Esophagus (tissue), 2 donors: ENCODE data around the gene ZBTB48. TPM values are rescaled to one million over a fixed set of nuclear protein-coding genes. Genes with fewer than 3 reads are reported as not detected.
"Not testable (repeated sequence)": the region's sequence is repeated elsewhere in the genome, so short reads cannot be mapped to it uniquely, and the experiment has no call there.

Source experiments
- H3K27ac ChIP-seq, 2 donors: one replicate each; pipeline ENCODE4 v1.5.1; 2013; ENCODE audit warnings: low read depth in 2 of 2, mild to moderate bottlenecking in 2 of 2, inconsistent platforms in 1 of 2, low read length in 1 of 2, moderate library complexity in 1 of 2
- H3K27me3 ChIP-seq, 2 donors: one replicate each; pipeline ENCODE4 v1.6.1; 2013; ENCODE audit warnings: low read length in 2 of 2, control low read depth in 1 of 2, mild to moderate bottlenecking in 1 of 2; ENCODE audit not compliant: insufficient read depth in 2 of 2, control insufficient read depth in 1 of 2
- H3K36me3 ChIP-seq, 2 donors: one replicate each; pipeline ENCODE4 v1.6.1; 2013; ENCODE audit warnings: low read length in 1 of 2; ENCODE audit not compliant: control insufficient read depth in 2 of 2, insufficient read depth in 2 of 2
- H3K4me1 ChIP-seq, 2 donors: one replicate each; pipeline ENCODE4 v1.6.1; 2013; ENCODE audit warnings: low read length in 1 of 2; ENCODE audit not compliant: control insufficient read depth in 2 of 2, insufficient read depth in 2 of 2
- H3K4me3 ChIP-seq, 2 donors: one replicate each; pipeline ENCODE4 v1.5.1; 2013; ENCODE audit warnings: low read length in 2 of 2, mild to moderate bottlenecking in 2 of 2, low read depth in 1 of 2, moderate library complexity in 1 of 2
- H3K9me3 ChIP-seq, 2 donors: one replicate each; pipeline ENCODE4 v1.6.1; 2013; ENCODE audit warnings: mild to moderate bottlenecking in 2 of 2, low read depth in 1 of 2, low read length in 1 of 2, moderate library complexity in 1 of 2; ENCODE audit not compliant: control insufficient read depth in 2 of 2, insufficient read depth in 1 of 2
- WGBS, 2 donors: extraction: QIAGEN DNeasy Blood & Tissue Kit; methylation state at CpG; one replicate each; pipeline ENCODE4 v1.1.7; 2013; 5-methylcytosine and 5-hydroxymethylcytosine counted together
- polyA plus RNA-seq, 2 donors: library from polyadenylated mRNA; stranded (reverse); fragments of 200-250 nt; gene quantifications; one replicate each; pipeline ENCODE4 v1.2.3, GENCODE V29; 2013
- donor health status: healthy with polysubstance abuse.
- donor health status: Bipolar disorder and iron deficiency.

The ZBTB48 gene
- polyA plus RNA-seq, 2 donors: 16.2 to 42.7 TPM

- Histone ChIP-seq H3K4me1 (no peaks in the 10 kb centered on the region), H3K4me3 (no peak overlapping the region), H3K9me3 (no peaks in the 10 kb centered on the region), H3K36me3 (peaks cover 3 to 13% of the 10 kb centered on the region in 2 donors), H3K27me3 (no peaks in the 10 kb centered on the region), H3K27ac (no peak overlapping the region)
- WGBS, 2 donors: 59 to 71% methylated on average over 5 of the region's 5 CpGs
These were observed 33.5 kb upstream of the ZBTB48 start for GRCh38 chr1:6546326-6546725.

- H3K27me3 ChIP-seq: no peaks in the 10 kb centered on the region
- H3K36me3 ChIP-seq: peaks cover 3 to 13% of the 10 kb centered on the region in 2 donors
- WGBS, 2 donors: 49 to 61% methylated on average over 4 of the region's 4 CpGs
- no peak overlapping the region for H3K4me3 ChIP-seq
- no peaks in the 10 kb centered on the region for H3K9me3 ChIP-seq
- H3K4me1 ChIP-seq: no peaks in the 10 kb centered on the region
- no peak overlapping the region for H3K27ac ChIP-seq
These were observed 32.5 kb upstream of the ZBTB48 start for GRCh38 chr1:6547301-6547700.

GRCh38 chr1:6554031-6554906 lies 25.5 kb upstream of the ZBTB48 start, which contains the start of gene NOL9:
NOL9 (minus strand) TSS chr1:6554513; CDS start chr1:6554502, 11 bp downstream.
- peaks cover 3 to 6% of the 10 kb centered on the region in 2 donors for H3K36me3 ChIP-seq
- no peaks in the 10 kb centered on the region for H3K9me3 ChIP-seq
- no peaks in the 10 kb centered on the region for H3K27me3 ChIP-seq
- H3K4me1 ChIP-seq: peaks cover 0 to 10% of the 10 kb centered on the region in 2 donors
- peak within 1 kb of the TSS; percentile 95 to 100 for H3K4me3 ChIP-seq
- 1% methylated on average over 75 to 87 of the region's 87 CpGs for WGBS, 2 donors
- peak within 1 kb of the TSS; percentile 8 to 59 for H3K27ac ChIP-seq

GRCh38 chr1:6554907-6555778 lies 24.7 kb upstream of the ZBTB48 start, which contains the start of gene TAS1R1:
TAS1R1 (plus strand) TSS chr1:6555307; CDS start chr1:6555374, 67 bp downstream.
- WGBS, 2 donors: 67 to 70% methylated on average over 19 of the region's 19 CpGs
- no peaks in the 10 kb centered on the region for H3K9me3 ChIP-seq
- H3K4me1 ChIP-seq: peaks cover 0 to 10% of the 10 kb centered on the region in 2 donors
- H3K36me3 ChIP-seq: peaks cover 0 to 2% of the 10 kb centered on the region in 2 donors
- H3K27ac ChIP-seq: peak within 1 kb of the TSS; percentile 8 to 59
- no peaks in the 10 kb centered on the region for H3K27me3 ChIP-seq
- peak within 1 kb of the TSS; percentile 95 to 100 for H3K4me3 ChIP-seq

- Histone ChIP-seq H3K27ac (no peak overlapping the region), H3K4me3 (no peak overlapping the region), H3K4me1 (peaks cover 0 to 10% of the 10 kb centered on the region in 2 donors), H3K9me3 (no peaks in the 10 kb centered on the region), H3K36me3 (no peaks in the 10 kb centered on the region), H3K27me3 (no peaks in the 10 kb centered on the region)
- WGBS, 2 donors: 63 to 86% methylated on average over 1 of the region's 1 CpG
These were observed 22.2 kb upstream of the ZBTB48 start for GRCh38 chr1:6557597-6557996.

- H3K36me3 ChIP-seq, H3K4me1 ChIP-seq, H3K27me3 ChIP-seq, H3K4me3 ChIP-seq, H3K27ac ChIP-seq, H3K9me3 ChIP-seq: not testable (repeated sequence)
- 73 to 77% methylated on average over 11 of the region's 11 CpGs for WGBS, 2 donors
These were observed 20.6 kb upstream of the ZBTB48 start for GRCh38 chr1:6559161-6559560.

- Histone ChIP-seq H3K36me3 (no peaks in the 10 kb centered on the region), H3K27ac (no peak overlapping the region), H3K27me3 (no peaks in the 10 kb centered on the region), H3K4me1 (no peaks in the 10 kb centered on the region), H3K4me3 (no peak overlapping the region), H3K9me3 (no peaks in the 10 kb centered on the region)
- WGBS, 2 donors: 63 to 66% methylated on average over 9 of the region's 9 CpGs
These were observed 19.5 kb upstream of the ZBTB48 start for GRCh38 chr1:6560267-6560666.

GRCh38 chr1:6569033-6569432 lies 10.8 kb upstream of the ZBTB48 start:
- no peak overlapping the region for H3K27ac ChIP-seq
- peaks cover 0 to 7% of the 10 kb centered on the region in 2 donors for H3K9me3 ChIP-seq
- H3K27me3 ChIP-seq: no peaks in the 10 kb centered on the region
- no peaks in the 10 kb centered on the region for H3K36me3 ChIP-seq
- no peaks in the 10 kb centered on the region for H3K4me1 ChIP-seq
- 92 to 93% methylated on average over 11 of the region's 11 CpGs for WGBS, 2 donors
- H3K4me3 ChIP-seq: no peak overlapping the region

GRCh38 chr1:6570100-6570499 lies 9.7 kb upstream of the ZBTB48 start:
- 58 to 82% methylated on average over 3 of the region's 3 CpGs for WGBS, 2 donors
- no peaks in the 10 kb centered on the region for H3K36me3 ChIP-seq
- H3K27me3 ChIP-seq: no peaks in the 10 kb centered on the region
- peaks cover 0 to 7% of the 10 kb centered on the region in 2 donors for H3K9me3 ChIP-seq
- H3K4me3 ChIP-seq: no peak overlapping the region
- no peaks in the 10 kb centered on the region for H3K4me1 ChIP-seq
- no peak overlapping the region for H3K27ac ChIP-seq
